Gastrocnemius medialis (tissue), 4 donors: ENCODE data around the gene GHRH. TPM values are rescaled to one million over a fixed set of nuclear protein-coding genes. Genes with fewer than 3 reads are reported as not detected.

Experiments used
- ATAC-seq, 2 donors: fragments of 150-250 bp; one replicate each; pipeline ENCODE4 v1.9.1; 2016
- DNase-seq, 2 donors: peaks; one replicate each; pipeline ENCODE4 v3.0.0-alpha.2; 2019
- H3K27ac ChIP-seq, 4 donors: fragments of 200-600 bp; sonication (generic); 1 replicate in 1 of 4; 2 replicates in 3 of 4; pipeline ENCODE4 v1.5.1; 2016 to 2018; ENCODE audit warnings: mild to moderate bottlenecking in 2 of 4, moderate library complexity in 1 of 4
- H3K27me3 ChIP-seq, 3 donors: fragments of 200-600 bp; sonication (generic) in 2 of 3; 1 replicate in 1 of 3; 2 replicates in 2 of 3; pipeline versions ENCODE4 v1.5.1 to v1.6.0; 2016 to 2019; ENCODE audit warnings: mild to moderate bottlenecking in 1 of 3, moderate library complexity in 1 of 3
- H3K36me3 ChIP-seq, 2 donors: fragments of 200-600 bp; sonication (generic) in 1 of 2; one replicate each; pipeline ENCODE4 v1.5.1; 2017 to 2018
- H3K4me1 ChIP-seq, 2 donors: fragments of 200-600 bp; sonication (generic) in 1 of 2; one replicate each; pipeline ENCODE4 v1.5.1; 2016 to 2017; ENCODE audit warnings: mild to moderate bottlenecking in 2 of 2
- H3K4me3 ChIP-seq, 4 donors: fragments of 200-600 bp; sonication (generic) in 3 of 4; 1 replicate in 1 of 4; 2 replicates in 3 of 4; pipeline ENCODE4 v1.5.1; 2016 to 2019; ENCODE audit warnings: mild to moderate bottlenecking in 2 of 4
- H3K9me3 ChIP-seq, 3 donors: fragments of 200-600 bp; sonication (generic) in 2 of 3; 1 replicate in 1 of 3; 2 replicates in 2 of 3; pipeline ENCODE4 v1.5.1; 2016 to 2019
- POLR2A ChIP-seq, 2 donors: fragments of 450-650 bp; IDR thresholded peaks; one replicate each; pipeline ENCODE4 v1.6.1; 2017; ENCODE audit warnings: antibody characterized with exemption in 2 of 2, mild to moderate bottlenecking in 2 of 2, moderate library complexity in 2 of 2
- in situ Hi-C, 4 donors: fragments of 200-750 bp; cut with MboI; loops; one replicate each; pipeline versions ENCODE4 v1.15.0 to v1.8.0; 2017; ENCODE audit warnings: low sequenced_read_pairs in 4 of 4
- intact Hi-C: fragments of 100-400 bp; cut with DNase I; formaldehyde crosslinking; loops from one replicate; pipeline ENCODE4 v1.15.1; 2023; ENCODE audit warnings: low total_unique reads
- total RNA-seq, 4 donors: library from RNA; depleted of rRNA; stranded (reverse); fragments of >200 nt; gene quantifications; one replicate each; pipeline versions ENCODE4 v1.1.0 to v1.2.3, GENCODE V29; 2016
- TF ChIP-seq, protein P1 (sequence below), 5 experiments: fragments of 450-650 bp in 3 of 5; fragments of 200-600 bp in 2 of 5; sonication (generic) in 2 of 5; IDR thresholded peaks in 4 of 5; conservative IDR thresholded peaks in 1 of 5; 1 replicate in 4 of 5; 2 replicates in 1 of 5; pipeline ENCODE4 v1.5.1; 2016 to 2019; ENCODE audit warnings: antibody characterized with exemption in 5 of 5, mild to moderate bottlenecking in 3 of 5, moderate library complexity in 3 of 5

GHRH gene
- total RNA-seq, 4 donors from 2014 or later = not detected

DNA sequence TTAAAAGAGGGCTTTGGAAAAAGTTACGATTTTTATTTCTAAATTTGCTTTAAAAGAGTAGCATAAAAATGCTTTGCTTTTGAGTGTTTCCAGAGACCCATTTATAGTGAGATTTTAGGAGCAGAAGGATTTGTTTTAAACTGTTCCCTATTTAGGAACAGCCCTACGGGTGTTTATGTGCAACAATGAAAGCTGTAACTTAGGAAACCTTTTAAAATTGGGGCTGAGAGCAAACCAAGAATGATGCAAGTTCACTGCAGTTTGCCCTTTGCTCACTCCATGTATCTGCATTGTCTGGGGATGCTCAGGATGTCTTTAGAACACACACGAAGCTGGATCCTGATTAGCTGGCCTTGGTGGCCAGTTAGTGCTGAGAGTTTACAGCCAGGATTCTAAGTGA, 40.9 kb downstream of the GHRH start:
- Histone ChIP-seq H3K9me3 (no peaks in the 10 kb centered on the region), H3K4me1 (peaks cover 28 to 34% of the 10 kb centered on the region in 2 donors), H3K27ac (no peak overlapping the region), H3K4me3 (no peak overlapping the region), H3K36me3 (peaks cover 0 to 57% of the 10 kb centered on the region in 2 donors), H3K27me3 (no peaks in the 10 kb centered on the region)
- TF ChIP-seq POLR2A (IDR thresholded peaks at IDR 0.05) = no peak
- TF ChIP-seq, protein P1, sequence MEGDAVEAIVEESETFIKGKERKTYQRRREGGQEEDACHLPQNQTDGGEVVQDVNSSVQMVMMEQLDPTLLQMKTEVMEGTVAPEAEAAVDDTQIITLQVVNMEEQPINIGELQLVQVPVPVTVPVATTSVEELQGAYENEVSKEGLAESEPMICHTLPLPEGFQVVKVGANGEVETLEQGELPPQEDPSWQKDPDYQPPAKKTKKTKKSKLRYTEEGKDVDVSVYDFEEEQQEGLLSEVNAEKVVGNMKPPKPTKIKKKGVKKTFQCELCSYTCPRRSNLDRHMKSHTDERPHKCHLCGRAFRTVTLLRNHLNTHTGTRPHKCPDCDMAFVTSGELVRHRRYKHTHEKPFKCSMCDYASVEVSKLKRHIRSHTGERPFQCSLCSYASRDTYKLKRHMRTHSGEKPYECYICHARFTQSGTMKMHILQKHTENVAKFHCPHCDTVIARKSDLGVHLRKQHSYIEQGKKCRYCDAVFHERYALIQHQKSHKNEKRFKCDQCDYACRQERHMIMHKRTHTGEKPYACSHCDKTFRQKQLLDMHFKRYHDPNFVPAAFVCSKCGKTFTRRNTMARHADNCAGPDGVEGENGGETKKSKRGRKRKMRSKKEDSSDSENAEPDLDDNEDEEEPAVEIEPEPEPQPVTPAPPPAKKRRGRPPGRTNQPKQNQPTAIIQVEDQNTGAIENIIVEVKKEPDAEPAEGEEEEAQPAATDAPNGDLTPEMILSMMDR (IDR thresholded peaks at IDR 0.05 in 4 of 5, conservative IDR thresholded peaks at IDR 0.05 in 1 of 5) = no peak
- intact Hi-C loops = no loop called here
- ATAC-seq (no peak), DNase-seq (no peak)
- in situ Hi-C loops = no loop called here

DNA sequence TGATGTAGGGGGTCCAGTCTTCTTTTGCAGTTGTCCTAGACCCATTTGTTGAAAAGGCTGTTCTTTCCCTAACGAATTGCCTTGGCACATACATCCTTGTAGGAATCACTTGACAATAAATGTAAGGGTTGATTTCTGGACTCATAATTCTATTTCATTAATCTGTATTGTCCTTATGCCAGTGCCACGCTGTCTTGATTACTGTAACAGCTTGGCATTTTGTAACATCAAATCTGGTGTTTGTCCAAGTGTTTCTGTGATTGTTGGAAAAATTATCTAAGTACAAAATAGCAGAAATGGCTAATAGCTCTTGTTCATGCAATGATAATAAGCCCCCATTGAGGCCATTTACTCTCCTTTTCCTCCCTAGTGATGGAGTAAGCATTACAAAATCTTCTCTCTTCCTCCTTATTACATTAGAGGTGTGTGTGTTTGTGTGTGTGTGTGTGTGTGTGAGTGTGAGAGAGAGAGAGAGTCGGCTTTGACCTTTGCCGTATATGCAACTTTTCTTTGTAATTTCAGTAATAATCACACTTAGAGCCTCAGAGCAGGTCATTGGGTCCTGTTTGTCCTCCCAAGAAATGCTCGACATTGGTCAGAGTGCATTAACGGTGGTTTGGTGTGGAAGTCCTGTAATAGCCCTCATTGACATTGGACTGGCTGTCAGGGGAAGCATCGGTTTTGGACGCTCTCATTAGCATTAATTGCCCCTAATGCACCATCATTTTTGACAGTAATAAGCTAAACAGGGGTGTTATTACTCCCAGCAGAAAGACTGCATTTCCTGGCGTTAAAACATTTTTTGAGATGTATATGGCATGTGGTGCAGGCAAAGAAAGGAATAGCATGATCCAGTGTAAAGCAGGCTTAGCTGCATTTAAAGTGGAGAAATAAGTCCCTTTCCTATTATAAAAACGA, 41.6 kb downstream of the GHRH start:
- no peak overlapping the region for H3K27ac ChIP-seq
- in situ Hi-C loops = no loop called here
- intact Hi-C loops = no loop called here
- no peaks in the 10 kb centered on the region for H3K27me3 ChIP-seq
- H3K4me3 ChIP-seq = no peak overlapping the region
- no peaks in the 10 kb centered on the region for H3K9me3 ChIP-seq
- DNase-seq (no peak), ATAC-seq (no peak)
- H3K4me1 ChIP-seq = peaks cover 22 to 27% of the 10 kb centered on the region in 2 donors
- H3K36me3 ChIP-seq = peaks cover 0 to 54% of the 10 kb centered on the region in 2 donors
- no peak for TF ChIP-seq POLR2A (IDR thresholded peaks at IDR 0.05)
- TF ChIP-seq, protein P1 (IDR thresholded peaks at IDR 0.05 in 4 of 5, conservative IDR thresholded peaks at IDR 0.05 in 1 of 5) = no peak

DNA sequence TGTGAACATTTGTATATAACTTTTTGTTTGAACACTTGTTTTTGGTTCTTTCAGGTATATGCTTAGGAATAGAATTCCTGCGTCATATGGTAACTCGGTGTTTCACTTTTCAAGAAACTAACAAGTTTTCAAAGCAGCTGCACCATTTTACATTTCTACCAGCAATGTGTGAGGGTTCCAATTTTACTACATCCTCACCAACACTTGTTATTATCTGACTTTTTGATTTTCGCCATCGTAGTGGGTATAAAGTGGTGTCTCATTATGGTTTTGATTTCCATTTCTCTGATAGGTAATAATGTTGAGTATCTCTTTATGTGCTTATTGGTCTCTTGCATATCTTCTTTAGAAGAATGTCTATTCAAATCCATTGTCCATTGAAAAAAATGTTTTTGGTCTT, 42.6 kb downstream of the GHRH start:
- in situ Hi-C loops (no loop called here), intact Hi-C loops (no loop called here)
- Histone ChIP-seq H3K27ac (no peak overlapping the region), H3K27me3 (no peaks in the 10 kb centered on the region), H3K36me3 (peaks cover 0 to 52% of the 10 kb centered on the region in 2 donors), H3K9me3 (no peaks in the 10 kb centered on the region), H3K4me1 (peaks cover 14 to 20% of the 10 kb centered on the region in 2 donors), H3K4me3 (no peak overlapping the region)
- DNase-seq (no peak), ATAC-seq (no peak)
- no peak for TF ChIP-seq POLR2A (IDR thresholded peaks at IDR 0.05)
- TF ChIP-seq, protein P1 (IDR thresholded peaks at IDR 0.05 in 4 of 5, conservative IDR thresholded peaks at IDR 0.05 in 1 of 5) = no peak

DNA sequence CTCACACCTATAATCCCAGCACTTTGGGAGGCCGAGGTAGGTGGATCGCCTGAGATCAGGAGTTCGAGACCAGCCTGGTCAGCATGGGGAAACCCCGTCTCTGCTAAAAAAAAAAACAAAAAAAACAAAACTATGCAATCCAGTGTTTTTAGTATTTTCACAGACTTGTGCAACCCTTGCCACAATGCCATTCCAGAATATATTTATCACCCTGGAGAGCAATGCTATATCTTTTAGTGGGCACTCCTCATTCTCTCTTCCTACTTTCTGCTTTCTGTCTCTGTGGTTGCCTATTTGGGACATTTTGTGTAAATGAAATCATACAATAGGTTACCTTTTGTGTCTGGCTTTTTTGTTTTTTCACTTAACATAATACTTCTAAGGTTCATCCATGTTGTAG, 43.2 kb downstream of the GHRH start:
- no peak for ATAC-seq
- in situ Hi-C loops (no loop called here), intact Hi-C loops (no loop called here)
- Histone ChIP-seq H3K9me3 (no peaks in the 10 kb centered on the region), H3K4me1 (peaks cover 14 to 19% of the 10 kb centered on the region in 2 donors), H3K36me3 (peaks cover 0 to 52% of the 10 kb centered on the region in 2 donors), H3K4me3 (no peak overlapping the region), H3K27me3 (no peaks in the 10 kb centered on the region), H3K27ac (no peak overlapping the region)
- TF ChIP-seq POLR2A (IDR thresholded peaks at IDR 0.05) = no peak
- TF ChIP-seq, protein P1 (IDR thresholded peaks at IDR 0.05 in 4 of 5, conservative IDR thresholded peaks at IDR 0.05 in 1 of 5) = no peak
- DNase-seq = no peak
